Activated T-cell treated with anti-CD3 and anti-CD28 coated beads, Interleukin-2, amount 50 U/mL, for 4 hours (primary cell): ENCODE data around the gene C1orf232. TPM values are rescaled to one million over a fixed set of nuclear protein-coding genes. Genes with fewer than 3 reads are reported as not detected.
A peak's percentile ranks its signal among the peaks of the same experiment; 100 is the strongest.

Experiments used
- ATAC-seq, 2 donors: fragments of 200-7000 bp; cut with Tn5 transposase; one replicate each; pipeline ENCODE4 v1.10.0; 2021
- DNase-seq: peaks from one replicate; pipeline ENCODE4 v3.0.0-alpha.2; 2020
- H3K27me3 Mint-ChIP-seq: one replicate; pipeline ENCODE4 v1.8.0; 2021; ENCODE audit warnings: low read depth, mixed read lengths
- H3K36me3 Mint-ChIP-seq: one replicate; pipeline ENCODE4 v1.8.0; 2022; ENCODE audit warnings: mixed read lengths; ENCODE audit not compliant: insufficient read depth
- H3K4me1 Mint-ChIP-seq: one replicate; pipeline ENCODE4 v1.8.0; 2021; ENCODE audit warnings: low read depth, mixed read lengths
- H3K4me3 Mint-ChIP-seq: one replicate; pipeline ENCODE4 v1.8.0; 2021; ENCODE audit warnings: mild to moderate bottlenecking, moderate library complexity, mixed read lengths
- H3K9me3 Mint-ChIP-seq: one replicate; pipeline ENCODE4 v1.8.0; 2021; ENCODE audit warnings: mixed read lengths
- total RNA-seq, 3 donors: library from RNA; stranded (reverse); gene quantifications; one replicate each; pipeline ENCODE4 v1.2.1, GENCODE V29; 2021

Gene C1orf232
- total RNA-seq = not detected

GRCh38 chr1:26168410-26169197 lies at the start of gene C1orf232:
C1orf232 (minus strand) TSS chr1:26168963; CDS start chr1:26168499, 464 bp downstream.
- ATAC-seq (no peak), DNase-seq (no peak)
- Mint-ChIP-seq H3K9me3 (no peaks in the 10 kb centered on the region), H3K4me1 (peaks cover 15% of the 10 kb centered on the region), H3K36me3 (no peaks in the 10 kb centered on the region), H3K4me3 (peak within 1 kb of the TSS; percentile 93), H3K27me3 (peaks cover 3% of the 10 kb centered on the region)

DNA sequence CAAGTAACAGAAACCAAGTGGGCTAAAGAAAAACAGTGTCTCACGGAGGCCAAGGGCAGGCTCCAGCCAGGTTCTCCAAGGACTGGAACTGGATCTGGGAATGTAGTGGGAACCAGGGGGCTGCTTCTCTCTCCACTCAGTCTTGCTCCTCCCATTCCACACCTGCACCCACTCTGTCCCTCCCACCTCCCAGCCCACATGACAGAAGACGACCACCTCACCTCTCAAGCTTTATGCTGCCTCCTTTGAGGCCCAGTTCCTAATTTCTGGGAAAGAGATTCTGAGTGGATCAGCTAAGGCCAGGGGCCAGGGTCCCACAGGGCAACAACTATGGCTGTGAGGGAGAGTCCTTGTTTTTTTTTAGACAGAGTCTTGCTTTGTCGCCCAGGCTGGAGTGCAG lies 46.5 kb upstream of the C1orf232 start:
- Mint-ChIP-seq H3K4me1 (no peaks in the 10 kb centered on the region), H3K4me3 (no peak overlapping the region), H3K9me3 (no peaks in the 10 kb centered on the region), H3K27me3 (no peaks in the 10 kb centered on the region), H3K36me3 (no peaks in the 10 kb centered on the region)
- DNase-seq (no peak), ATAC-seq (no peak)

- no peak for ATAC-seq
- DNase-seq = no peak
These were observed 44.7 kb upstream of the C1orf232 start for GRCh38 chr1:26213335-26213905.

GRCh38 chr1:26212726-26213125 lies 44.0 kb upstream of the C1orf232 start:
- Mint-ChIP-seq H3K27me3 (no peaks in the 10 kb centered on the region), H3K4me3 (no peak overlapping the region), H3K9me3 (no peaks in the 10 kb centered on the region), H3K4me1 (no peaks in the 10 kb centered on the region), H3K36me3 (no peaks in the 10 kb centered on the region)
- ATAC-seq = no peak
- no peak for DNase-seq

More at GRCh38 chr1:26213335-26213905, 44.7 kb upstream of the C1orf232 start:
- Mint-ChIP-seq H3K4me3 (no peak overlapping the region), H3K36me3 (no peaks in the 10 kb centered on the region), H3K4me1 (no peaks in the 10 kb centered on the region), H3K27me3 (no peaks in the 10 kb centered on the region), H3K9me3 (no peaks in the 10 kb centered on the region)

DNA sequence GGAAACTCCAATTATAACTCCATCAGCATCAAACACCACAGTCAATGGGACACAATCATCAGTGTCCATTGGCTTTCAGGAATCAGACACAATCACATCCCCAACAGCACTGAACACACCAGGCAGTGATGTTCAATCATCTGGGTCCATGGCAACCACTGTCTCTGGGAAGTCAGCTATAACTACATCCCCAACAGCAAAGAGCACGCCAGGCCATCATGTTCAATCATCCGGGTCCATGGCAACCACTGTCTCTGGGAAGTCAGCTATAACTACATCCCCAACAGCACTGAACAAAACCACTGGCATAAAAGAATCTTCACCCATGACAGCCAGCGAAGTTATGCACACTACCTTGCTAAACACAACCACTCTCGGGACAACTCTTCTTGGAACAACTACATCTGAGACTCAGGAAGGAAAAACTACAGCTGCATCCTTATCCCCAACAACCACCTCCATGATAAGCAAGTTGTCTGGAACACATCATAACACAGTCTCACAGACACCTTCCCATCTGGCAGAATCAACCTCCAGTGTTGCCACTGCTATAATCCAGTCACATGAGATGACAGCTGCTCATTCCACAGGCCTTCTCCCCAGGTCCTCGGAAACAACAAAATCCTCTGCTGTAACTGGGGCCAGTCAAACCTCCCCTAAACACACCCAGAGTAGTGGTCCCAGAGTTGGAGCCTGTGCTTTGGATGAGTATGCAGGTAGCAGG lies 41.5 kb upstream of the C1orf232 start:
- Mint-ChIP-seq H3K36me3 (no peaks in the 10 kb centered on the region), H3K4me3 (no peak overlapping the region), H3K4me1 (no peaks in the 10 kb centered on the region), H3K9me3 (no peaks in the 10 kb centered on the region), H3K27me3 (no peaks in the 10 kb centered on the region)
- ATAC-seq (no peak), DNase-seq (no peak)

- peaks cover 37% of the 10 kb centered on the region for H3K4me1 Mint-ChIP-seq
- DNase-seq = no peak
- no peaks in the 10 kb centered on the region for H3K36me3 Mint-ChIP-seq
- no peak overlapping the region for H3K4me3 Mint-ChIP-seq
- ATAC-seq = no peak
- no peaks in the 10 kb centered on the region for H3K9me3 Mint-ChIP-seq
- H3K27me3 Mint-ChIP-seq = peaks cover 2% of the 10 kb centered on the region
These were observed 35.0 kb upstream of the C1orf232 start for GRCh38 chr1:26203642-26204318.

- no peaks in the 10 kb centered on the region for H3K36me3 Mint-ChIP-seq
- H3K4me1 Mint-ChIP-seq = peaks cover 37% of the 10 kb centered on the region
- ATAC-seq (no peak), DNase-seq (no peak)
- no peak overlapping the region for H3K4me3 Mint-ChIP-seq
- H3K27me3 Mint-ChIP-seq = peaks cover 2% of the 10 kb centered on the region
- no peaks in the 10 kb centered on the region for H3K9me3 Mint-ChIP-seq
These were observed 31.6 kb upstream of the C1orf232 start for GRCh38 chr1:26200413-26200812.

GRCh38 chr1:26197813-26198212 lies 29.1 kb upstream of the C1orf232 start:
- Mint-ChIP-seq H3K9me3 (no peaks in the 10 kb centered on the region), H3K36me3 (no peaks in the 10 kb centered on the region), H3K4me1 (peaks cover 33% of the 10 kb centered on the region), H3K4me3 (no peak overlapping the region), H3K27me3 (peaks cover 2% of the 10 kb centered on the region)
- ATAC-seq = no peak
- no peak for DNase-seq

- Mint-ChIP-seq H3K4me1 (peaks cover 28% of the 10 kb centered on the region), H3K9me3 (no peaks in the 10 kb centered on the region), H3K4me3 (no peak overlapping the region), H3K36me3 (no peaks in the 10 kb centered on the region), H3K27me3 (peaks cover 2% of the 10 kb centered on the region)
- DNase-seq = no peak
- no peak for ATAC-seq
These were observed 28.5 kb upstream of the C1orf232 start for GRCh38 chr1:26197301-26197700.

GRCh38 chr1:26195805-26196204 lies 27.0 kb upstream of the C1orf232 start:
- Mint-ChIP-seq H3K36me3 (no peaks in the 10 kb centered on the region), H3K4me1 (peaks cover 25% of the 10 kb centered on the region), H3K9me3 (no peaks in the 10 kb centered on the region), H3K4me3 (no peak overlapping the region), H3K27me3 (no peaks in the 10 kb centered on the region)
- ATAC-seq (no peak), DNase-seq (no peak)

DNA sequence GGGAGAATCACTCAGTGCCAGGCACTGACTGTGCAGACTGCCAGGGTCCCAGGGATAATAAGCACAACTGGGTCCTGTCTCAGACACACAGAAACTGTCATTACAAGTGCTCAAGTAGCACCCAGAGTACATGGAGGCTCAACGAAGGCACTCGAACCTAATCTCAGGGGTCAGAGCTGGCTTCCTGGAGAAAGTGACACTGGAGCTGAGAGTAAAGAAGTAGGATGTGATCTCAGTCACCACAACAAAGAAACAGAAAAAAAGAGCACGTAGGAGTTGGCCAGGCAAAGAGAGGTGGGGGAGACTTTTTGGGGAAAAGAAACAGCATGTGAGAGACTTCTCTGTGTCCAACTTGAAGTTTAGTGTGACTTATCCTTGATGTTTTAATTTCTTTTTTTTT lies 23.0 kb upstream of the C1orf232 start:
- Mint-ChIP-seq H3K9me3 (no peaks in the 10 kb centered on the region), H3K36me3 (no peaks in the 10 kb centered on the region), H3K4me3 (no peak overlapping the region), H3K27me3 (no peaks in the 10 kb centered on the region), H3K4me1 (peaks cover 16% of the 10 kb centered on the region)
- DNase-seq = no peak
- peak in 1 of 2 donors; percentile 32 for ATAC-seq

DNA sequence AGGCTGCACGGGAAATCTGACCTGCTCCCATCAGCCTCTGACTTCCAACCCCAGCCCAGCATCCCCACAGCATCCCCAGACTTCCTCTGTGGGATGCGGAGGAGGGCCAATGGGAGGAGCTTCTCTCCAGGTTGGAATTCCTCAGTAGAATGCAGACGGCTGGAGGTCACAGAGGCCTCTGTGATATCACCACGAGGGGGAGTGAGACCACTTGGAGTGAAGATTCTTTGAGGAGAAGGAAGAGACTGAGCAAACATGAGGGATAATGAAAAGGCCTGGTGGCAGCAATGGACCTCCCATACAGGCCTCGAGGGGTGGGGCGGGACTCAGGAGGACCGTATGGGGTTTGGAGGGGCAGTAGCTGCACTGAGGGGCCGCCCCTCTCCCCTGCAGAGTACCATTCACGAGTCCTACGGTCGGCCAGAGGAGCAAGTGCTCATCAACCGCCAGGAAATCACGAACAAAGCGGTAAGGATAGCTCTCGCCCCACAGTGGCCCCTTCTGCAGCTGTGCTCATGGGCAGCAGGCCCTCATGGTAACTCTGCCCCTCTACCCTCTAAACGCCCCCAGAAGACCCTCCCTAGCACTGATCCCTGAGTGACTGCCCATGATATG lies 21.7 kb upstream of the C1orf232 start, which contains the start of gene CATSPER4:
TSS of gene CATSPER4 (plus strand) at position 230 of the 615 bp plus-strand sequence. CDS start at position 256, 26 bp downstream.
- no peak for DNase-seq
- H3K4me3 Mint-ChIP-seq = no peak within 1 kb of the TSS
- no peak for ATAC-seq
- H3K4me1 Mint-ChIP-seq = peaks cover 16% of the 10 kb centered on the region
- H3K27me3 Mint-ChIP-seq = no peaks in the 10 kb centered on the region
- H3K36me3 Mint-ChIP-seq = no peaks in the 10 kb centered on the region
- no peaks in the 10 kb centered on the region for H3K9me3 Mint-ChIP-seq

DNA sequence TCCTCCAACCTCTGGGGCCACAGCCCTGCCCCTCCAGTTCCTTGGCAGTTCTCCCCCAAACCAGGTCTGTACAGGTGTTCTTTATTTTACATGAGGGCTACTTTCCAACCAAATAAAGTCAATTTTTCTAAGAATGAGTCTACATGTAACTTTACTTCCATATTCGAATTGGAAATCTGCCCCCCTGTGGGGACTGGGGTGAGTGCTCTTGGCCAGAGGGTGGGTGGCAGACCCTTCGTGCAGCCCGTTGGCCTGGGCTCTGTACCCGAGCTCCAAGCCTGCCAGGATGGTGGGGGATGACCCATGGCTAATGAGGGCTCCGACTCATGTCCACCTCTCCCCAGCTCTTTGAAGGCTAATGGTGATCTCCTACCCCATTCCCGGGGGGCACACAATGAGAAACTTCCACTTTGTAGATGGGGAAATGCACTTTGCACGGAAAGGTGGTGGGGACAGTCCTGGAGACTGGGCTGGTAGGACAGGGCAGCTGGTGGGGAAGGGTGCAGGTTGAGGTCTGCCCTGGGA lies 21.1 kb upstream of the C1orf232 start:
- H3K27me3 Mint-ChIP-seq = no peaks in the 10 kb centered on the region
- ATAC-seq (no peak), DNase-seq (no peak)
- no peaks in the 10 kb centered on the region for H3K9me3 Mint-ChIP-seq
- H3K36me3 Mint-ChIP-seq = no peaks in the 10 kb centered on the region
- no peak overlapping the region for H3K4me3 Mint-ChIP-seq
- peaks cover 16% of the 10 kb centered on the region for H3K4me1 Mint-ChIP-seq

- Mint-ChIP-seq H3K4me1 (peaks cover 16% of the 10 kb centered on the region), H3K9me3 (no peaks in the 10 kb centered on the region), H3K27me3 (no peaks in the 10 kb centered on the region), H3K36me3 (no peaks in the 10 kb centered on the region), H3K4me3 (no peak overlapping the region)
- ATAC-seq (no peak), DNase-seq (no peak)
These were observed 20.6 kb upstream of the C1orf232 start for GRCh38 chr1:26189331-26189730.
